Measurements from ENCODE around the gene CERT1. TPM values are rescaled to one million over a fixed set of nuclear protein-coding genes. Genes with fewer than 3 reads are reported as not detected.

Gene CERT1
- total and polyA plus RNA-seq, 8 donors, result 49.2 to 72.7 (median 56.9) TPM

- Histone ChIP-seq H3K9me3 (peaks cover 0 to 6% of the 10 kb centered on the region in 2 donors), H3K27me3 (no peaks in the 10 kb centered on the region), H3K27ac (no peak overlapping the region), H3K4me3 (no peak overlapping the region), H3K36me3 (no peaks in the 10 kb centered on the region), H3K4me1 (no peaks in the 10 kb centered on the region)
- ATAC-seq (no peak), DNase-seq (no peak)
- TF ChIP-seq CTCF (IDR thresholded peaks at IDR 0.05), result no peak
- intact Hi-C loops (cut with DNase I), result no loop called here
Measured at GRCh38 chr5:75481024-75481423, 30.4 kb downstream of the CERT1 start.

GRCh38 chr5:75475364-75475763, 36.1 kb downstream of the CERT1 start:
- H3K4me3 ChIP-seq, result no peak overlapping the region
- H3K27ac ChIP-seq, result no peak overlapping the region
- no peaks in the 10 kb centered on the region for H3K9me3 ChIP-seq
- ATAC-seq, result no peak
- H3K36me3 ChIP-seq, result no peaks in the 10 kb centered on the region
- DNase-seq, result no peak
- no peak for TF ChIP-seq CTCF (IDR thresholded peaks at IDR 0.05)
- no peaks in the 10 kb centered on the region for H3K27me3 ChIP-seq
- intact Hi-C loops (cut with DNase I), result no loop called here
- H3K4me1 ChIP-seq, result no peaks in the 10 kb centered on the region

- ATAC-seq, result no peak
- intact Hi-C loops (cut with DNase I), result no loop called here
Measured at GRCh38 chr5:75473463-75473862, 38.0 kb downstream of the CERT1 start.

GRCh38 chr5:75472973-75473372, 38.5 kb downstream of the CERT1 start:
- no peaks in the 10 kb centered on the region for H3K27me3 ChIP-seq
- TF ChIP-seq CTCF (IDR thresholded peaks at IDR 0.05), result no peak
- intact Hi-C loops (cut with DNase I), result no loop called here
- H3K27ac ChIP-seq, result no peak overlapping the region
- no peak overlapping the region for H3K4me3 ChIP-seq
- ATAC-seq (no peak), DNase-seq (no peak)
- H3K4me1 ChIP-seq, result no peaks in the 10 kb centered on the region
- H3K9me3 ChIP-seq, result peaks cover 0 to 21% of the 10 kb centered on the region in 2 donors
- no peaks in the 10 kb centered on the region for H3K36me3 ChIP-seq

More at GRCh38 chr5:75473463-75473862, 38.0 kb downstream of the CERT1 start:
- no peak overlapping the region for H3K4me3 ChIP-seq
- no peak overlapping the region for H3K27ac ChIP-seq
- H3K27me3 ChIP-seq, result no peaks in the 10 kb centered on the region
- no peaks in the 10 kb centered on the region for H3K4me1 ChIP-seq
- TF ChIP-seq CTCF (IDR thresholded peaks at IDR 0.05), result no peak
- no peaks in the 10 kb centered on the region for H3K36me3 ChIP-seq
- DNase-seq, result no peak
- peaks cover 0 to 18% of the 10 kb centered on the region in 2 donors for H3K9me3 ChIP-seq

GRCh38 chr5:75471193-75471592, 40.2 kb downstream of the CERT1 start:
- Histone ChIP-seq H3K4me1 (peaks cover 0 to under 1% of the 10 kb centered on the region in 2 donors), H3K9me3 (peaks cover 0 to 21% of the 10 kb centered on the region in 2 donors), H3K27me3 (no peaks in the 10 kb centered on the region), H3K27ac (no peak overlapping the region), H3K36me3 (no peaks in the 10 kb centered on the region), H3K4me3 (no peak overlapping the region)
- DNase-seq (no peak), ATAC-seq (no peak)
- intact Hi-C loops (cut with DNase I), result no loop called here
- TF ChIP-seq CTCF (IDR thresholded peaks at IDR 0.05), result no peak

Measured in left lung (tissue), 10 donors.